ENCODE results near the gene CTSC.

DNA sequence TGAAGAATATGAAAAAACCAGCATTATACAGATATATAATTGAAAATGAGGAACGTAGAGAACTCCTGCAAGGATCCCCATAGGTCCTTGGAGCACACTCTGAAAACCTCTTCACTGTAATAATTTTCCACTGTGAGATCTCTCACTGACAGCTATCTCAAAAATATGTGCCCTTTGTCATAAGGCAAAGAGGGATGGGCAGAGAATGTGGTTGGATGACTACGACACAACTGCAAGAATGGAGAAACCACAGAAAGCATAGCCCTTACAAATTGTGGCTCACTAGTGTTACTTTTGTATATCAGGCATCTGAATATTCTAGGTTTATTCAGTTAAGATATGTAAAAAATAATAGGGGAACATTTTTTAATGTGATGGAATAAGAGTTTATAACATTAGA is 7.9 kb upstream of the CTSC start:
- TF ChIP-seq TAF1 (IDR thresholded peaks at IDR 0.05; ENCODE audit: low read depth, low read length) (no peak), POLR2A (IDR thresholded peaks at IDR 0.05; ENCODE audit: low read depth, low read length) (no peak), POLR2AphosphoS5 (IDR thresholded peaks at IDR 0.05; ENCODE audit: low read depth, low read length) (no peak), POU2F2 (IDR thresholded peaks at IDR 0.05; ENCODE audit: low read depth, low read length) (no peak), PAX5 (IDR thresholded peaks at IDR 0.05; ENCODE audit: insufficient read depth, low read length, severe bottlenecking) (no peak)
